Spleen (tissue), 7 donors: ENCODE measurements around the gene NFIC.

Experiments used
- POLR2A ChIP-seq, 3 donors: fragments of 450-650 bp; IDR thresholded peaks; one replicate each; pipeline ENCODE4 v1.5.1; 2017; ENCODE audit warnings: antibody characterized with exemption in 3 of 3, mild to moderate bottlenecking in 1 of 3
- POLR2AphosphoS5 ChIP-seq, 3 donors: sonication (generic); formaldehyde crosslinking; IDR thresholded peaks; one replicate each; pipeline ENCODE4 v1.5.1; 2017; ENCODE audit warnings: antibody characterized with exemption in 3 of 3
- TF ChIP-seq, protein P1 (sequence below), 11 experiments: fragments of 200-600 bp in 7 of 11; fragments of 450-650 bp in 4 of 11; sonication (generic) in 4 of 11; IDR thresholded peaks in 8 of 11; conservative IDR thresholded peaks in 3 of 11; 1 replicate in 7 of 11; 2 replicates in 4 of 11; pipeline versions ENCODE4 v1.4.0 to v1.8.0; 2016 to 2021; ENCODE audit warnings: antibody characterized with exemption in 11 of 11, inconsistent platforms in 4 of 11, mild to moderate bottlenecking in 1 of 11
- donor health status: DM: no; HTN: no; CAD: no; lungs with moderate emphysema.
- donor health status: DM: no; HTN: no; CAD: no.
- donor health status: DM: no; HTN: no; CAD: no.

- no peak for TF ChIP-seq POLR2AphosphoS5 (IDR thresholded peaks at IDR 0.05)
- TF ChIP-seq, protein P1, sequence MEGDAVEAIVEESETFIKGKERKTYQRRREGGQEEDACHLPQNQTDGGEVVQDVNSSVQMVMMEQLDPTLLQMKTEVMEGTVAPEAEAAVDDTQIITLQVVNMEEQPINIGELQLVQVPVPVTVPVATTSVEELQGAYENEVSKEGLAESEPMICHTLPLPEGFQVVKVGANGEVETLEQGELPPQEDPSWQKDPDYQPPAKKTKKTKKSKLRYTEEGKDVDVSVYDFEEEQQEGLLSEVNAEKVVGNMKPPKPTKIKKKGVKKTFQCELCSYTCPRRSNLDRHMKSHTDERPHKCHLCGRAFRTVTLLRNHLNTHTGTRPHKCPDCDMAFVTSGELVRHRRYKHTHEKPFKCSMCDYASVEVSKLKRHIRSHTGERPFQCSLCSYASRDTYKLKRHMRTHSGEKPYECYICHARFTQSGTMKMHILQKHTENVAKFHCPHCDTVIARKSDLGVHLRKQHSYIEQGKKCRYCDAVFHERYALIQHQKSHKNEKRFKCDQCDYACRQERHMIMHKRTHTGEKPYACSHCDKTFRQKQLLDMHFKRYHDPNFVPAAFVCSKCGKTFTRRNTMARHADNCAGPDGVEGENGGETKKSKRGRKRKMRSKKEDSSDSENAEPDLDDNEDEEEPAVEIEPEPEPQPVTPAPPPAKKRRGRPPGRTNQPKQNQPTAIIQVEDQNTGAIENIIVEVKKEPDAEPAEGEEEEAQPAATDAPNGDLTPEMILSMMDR (IDR thresholded peaks at IDR 0.05 in 8 of 11, conservative IDR thresholded peaks at IDR 0.05 in 3 of 11), result no peak
- no peak for TF ChIP-seq POLR2A (IDR thresholded peaks at IDR 0.05)
Observed at GRCh38 chr19:3319643-3320353, 46.6 kb upstream of the NFIC start.
